22Rv1 (cell line): ENCODE measurements around the gene CFTR.

ENCODE experiments used
- CTCF ChIP-seq: fragments of 450-650 bp; IDR thresholded peaks from 2 replicates; pipeline ENCODE4 v1.5.1; 2017; ENCODE audit warnings: mild to moderate bottlenecking
- ZFX ChIP-seq: fragments of 450-650 bp; IDR thresholded peaks from 2 replicates; pipeline ENCODE4 v1.6.1; 2017; ENCODE audit warnings: antibody characterized with exemption, borderline replicate concordance

GRCh38 chr7:117692338-117692737 lies 212.5 kb downstream of the CFTR start:
- TF ChIP-seq CTCF (no peak), ZFX (no peak)
